ENCODE data around the gene ANO6.
"Not testable (repeated sequence)": the region's sequence is repeated elsewhere in the genome, so short reads cannot be mapped to it uniquely, and the experiment has no call there.

The ANO6 gene

GRCh38 chr12:45242180-45242579, 26.3 kb downstream of the ANO6 start:
- DNase-seq, result no peak

- peak; percentile 10 for DNase-seq
Measured at GRCh38 chr12:45243963-45244362, 28.1 kb downstream of the ANO6 start.

DNA sequence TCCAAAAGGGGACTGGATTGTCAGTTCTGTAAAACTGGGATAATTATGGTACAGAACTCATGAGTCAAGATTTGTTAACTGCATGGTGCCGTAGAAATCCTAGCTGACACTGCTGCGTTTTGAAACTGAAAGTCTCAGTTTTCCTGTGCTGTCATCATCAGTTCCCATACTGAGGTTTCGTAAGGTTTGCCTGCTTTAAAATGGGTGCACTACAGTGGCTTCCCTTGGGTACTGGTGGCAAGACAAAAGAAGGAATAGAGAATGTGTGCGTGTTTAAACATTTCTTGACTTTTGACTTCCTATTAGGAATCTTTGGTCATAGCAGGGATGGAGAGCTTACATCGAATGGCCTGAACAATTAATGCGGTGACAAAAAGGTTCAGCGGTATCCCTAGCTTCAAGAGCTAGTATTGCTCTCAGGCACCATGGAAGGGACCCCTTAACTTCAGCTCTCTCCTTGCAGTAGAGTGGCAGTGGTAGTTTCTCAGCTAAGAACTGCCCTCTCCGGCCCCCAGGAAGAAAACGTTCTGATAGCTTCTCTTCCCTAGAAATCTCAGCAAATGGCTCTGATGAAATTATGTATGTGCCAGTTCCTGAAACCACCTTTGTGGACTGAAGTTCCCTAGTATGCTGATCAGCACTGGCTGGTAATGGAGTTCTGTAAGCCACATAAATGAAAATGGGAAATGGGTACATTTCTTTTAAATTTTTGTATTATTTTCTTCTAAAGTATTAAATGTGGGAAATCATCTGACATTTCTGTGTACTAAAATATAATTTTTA, 28.9 kb downstream of the ANO6 start:
- DNase-seq, result peak; percentile 65

DNA sequence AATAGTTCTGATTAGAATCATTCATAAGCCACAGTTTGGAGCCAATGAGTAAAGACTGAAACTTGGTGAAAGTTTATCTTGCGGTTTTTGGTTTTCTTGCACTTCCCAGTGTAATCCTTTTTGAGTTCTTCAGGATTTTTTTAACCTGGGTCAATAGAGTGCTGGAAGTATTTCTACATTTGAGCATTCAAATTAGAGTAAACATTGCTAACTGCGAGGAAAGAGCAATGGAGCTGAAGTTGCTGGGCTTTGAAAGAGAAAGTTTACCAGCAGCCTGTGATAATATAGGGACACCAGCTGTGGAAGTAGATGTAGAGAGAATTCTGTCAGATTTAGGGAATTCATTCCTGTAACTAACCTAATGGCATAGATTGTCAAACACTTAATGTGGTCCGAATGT, 30.3 kb downstream of the ANO6 start:
- DNase-seq, result no peak

DNA sequence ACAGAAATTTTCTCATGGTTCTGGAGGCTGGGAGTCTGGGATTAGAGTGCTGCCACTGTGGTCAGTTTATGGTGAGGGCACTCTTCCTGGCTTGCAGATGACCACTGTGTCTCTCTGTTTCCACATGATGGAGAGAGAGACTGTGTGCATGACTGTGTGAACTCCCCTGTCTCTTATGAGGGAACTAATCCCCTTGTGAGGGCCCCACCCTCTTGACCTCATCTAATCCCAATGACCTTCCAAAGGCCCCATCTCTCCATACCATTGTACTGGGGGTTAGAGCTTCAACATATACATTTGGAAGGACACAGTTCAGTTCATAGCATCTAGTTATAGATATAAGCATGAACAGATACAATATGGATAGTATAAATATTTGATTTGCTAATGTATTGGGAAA, 31.7 kb downstream of the ANO6 start:
- no peak for DNase-seq

DNA sequence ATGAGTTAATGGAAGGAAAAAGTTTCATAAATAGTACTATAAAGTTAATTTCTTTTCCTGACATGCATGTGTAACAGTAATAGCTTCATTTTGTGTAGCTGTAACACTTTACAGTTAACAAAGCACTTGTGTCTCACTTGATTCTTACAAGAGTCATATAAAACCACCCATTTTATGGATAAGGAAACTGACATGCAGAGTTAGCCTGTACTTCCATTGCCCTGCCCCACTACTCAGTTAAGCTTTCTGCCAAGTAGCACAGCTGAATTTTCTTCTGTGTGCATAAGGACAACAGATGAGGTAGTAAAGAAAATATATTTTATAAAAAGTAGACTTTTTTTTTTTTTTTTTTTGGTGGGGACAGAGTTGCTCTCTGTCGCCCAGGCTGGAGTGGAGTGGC, 32.2 kb downstream of the ANO6 start:
- DNase-seq, result no peak

GRCh38 chr12:45254254-45254653, 38.4 kb downstream of the ANO6 start:
- DNase-seq, result no peak

- DNase-seq, result no peak
Measured at GRCh38 chr12:45256721-45257120, 40.8 kb downstream of the ANO6 start.

DNA sequence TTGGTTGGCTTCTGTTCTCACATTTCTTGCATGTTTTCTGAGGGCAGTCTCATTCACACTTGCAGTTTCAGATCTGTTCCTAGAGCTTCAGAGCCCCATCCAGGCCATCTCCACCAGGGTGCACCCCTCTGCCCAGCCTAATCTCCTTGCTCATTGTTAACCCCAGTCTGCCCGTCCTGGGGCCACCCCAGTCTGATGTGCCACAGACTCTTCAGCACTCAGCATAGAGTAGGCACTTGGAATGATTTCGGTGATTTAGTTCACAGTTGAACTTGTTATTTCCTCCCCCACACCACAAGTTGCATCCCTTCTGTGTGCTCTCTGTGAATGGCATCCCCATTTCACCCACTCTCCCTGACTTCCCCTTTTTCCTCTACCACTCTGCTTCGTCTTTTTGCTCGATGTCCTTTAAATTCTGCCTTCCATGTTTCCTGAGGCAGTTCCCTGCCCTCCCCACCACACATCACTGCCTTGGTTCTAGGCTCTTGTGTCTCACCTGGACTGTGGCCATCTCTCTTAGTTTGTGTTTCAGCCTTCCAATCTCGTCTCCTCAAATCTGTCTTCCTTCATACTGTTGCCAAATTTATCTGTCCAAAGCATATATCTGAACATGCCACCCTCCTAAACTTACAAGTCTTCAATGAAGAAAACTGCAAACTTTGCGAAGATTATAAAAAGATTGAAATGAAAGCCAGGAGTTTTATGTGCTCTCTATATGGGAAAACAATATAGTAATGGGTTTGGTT, 41.5 kb downstream of the ANO6 start:
- DNase-seq, result peak; percentile 7

- no peak for DNase-seq
Measured at GRCh38 chr12:45259675-45260074, 43.8 kb downstream of the ANO6 start.

GRCh38 chr12:45260104-45260815, 44.4 kb downstream of the ANO6 start:
- DNase-seq, result no peak

GRCh38 chr12:45260854-45261253, 45.0 kb downstream of the ANO6 start:
- no peak for DNase-seq

- not testable (repeated sequence) for DNase-seq
Measured at GRCh38 chr12:45262185-45262584, 46.3 kb downstream of the ANO6 start.

GRCh38 chr12:45263587-45263986, 47.7 kb downstream of the ANO6 start:
- DNase-seq, result no peak

DNA sequence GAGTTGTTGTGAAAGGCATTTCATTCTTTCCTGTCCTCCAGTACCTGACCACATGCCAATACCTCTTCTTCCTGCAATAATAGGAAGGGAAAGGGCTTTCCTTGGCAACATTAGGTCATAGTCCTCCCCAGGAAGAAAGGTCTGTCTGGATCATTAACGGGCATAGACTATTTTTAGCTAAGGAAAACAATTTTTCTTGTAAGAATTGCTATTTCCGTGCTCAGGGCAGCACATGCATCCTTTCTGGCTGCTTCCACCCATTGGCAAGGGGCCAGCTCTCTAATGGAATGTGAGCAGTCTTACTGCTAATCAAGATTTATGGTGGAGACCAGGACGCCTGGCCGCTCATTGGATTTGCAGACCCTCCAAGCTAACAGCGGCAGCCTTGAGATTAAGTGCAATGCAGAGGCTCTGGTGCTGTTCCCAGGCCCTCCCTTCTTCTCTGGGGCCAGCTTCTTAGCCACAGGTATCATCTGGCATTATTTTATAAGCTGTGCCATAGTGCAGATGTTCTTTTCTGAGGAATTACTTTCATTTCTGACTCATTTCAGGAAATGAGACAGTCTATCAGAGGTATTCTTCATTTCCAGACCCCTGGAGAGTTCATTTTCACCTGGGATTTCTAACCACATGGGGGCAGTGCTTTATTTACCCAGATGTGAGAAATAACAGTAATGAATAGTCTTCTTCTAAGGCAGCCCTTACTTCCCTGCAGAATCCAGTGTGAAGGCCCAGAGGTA, 52.9 kb downstream of the ANO6 start:
- peak; percentile 15 for DNase-seq

GRCh38 chr12:45269412-45269751, 53.5 kb downstream of the ANO6 start:
- DNase-seq, result no peak

DNA sequence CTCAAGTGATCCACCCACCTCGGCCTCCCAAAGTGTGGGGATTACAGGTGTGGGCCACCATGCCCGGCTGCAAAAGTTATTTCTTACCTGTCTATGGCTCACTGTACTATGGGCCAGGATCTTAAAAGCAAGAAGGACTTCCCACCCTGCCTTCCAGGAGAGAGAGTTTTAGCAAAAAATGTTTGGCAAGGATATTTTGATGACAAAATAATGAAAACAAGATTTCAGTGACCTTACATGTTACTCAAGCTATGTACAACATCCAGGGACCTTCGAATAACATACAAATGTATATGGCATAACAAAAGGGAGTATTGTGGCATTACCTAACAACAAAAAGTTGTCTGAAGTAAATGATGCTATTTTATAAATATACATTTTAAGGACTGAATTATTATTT, 55.1 kb downstream of the ANO6 start:
- no peak for DNase-seq

GRCh38 chr12:45273717-45274271, 57.9 kb downstream of the ANO6 start:
- no peak for DNase-seq

GRCh38 chr12:45276154-45276755, 60.4 kb downstream of the ANO6 start:
- DNase-seq, result no peak

DNA sequence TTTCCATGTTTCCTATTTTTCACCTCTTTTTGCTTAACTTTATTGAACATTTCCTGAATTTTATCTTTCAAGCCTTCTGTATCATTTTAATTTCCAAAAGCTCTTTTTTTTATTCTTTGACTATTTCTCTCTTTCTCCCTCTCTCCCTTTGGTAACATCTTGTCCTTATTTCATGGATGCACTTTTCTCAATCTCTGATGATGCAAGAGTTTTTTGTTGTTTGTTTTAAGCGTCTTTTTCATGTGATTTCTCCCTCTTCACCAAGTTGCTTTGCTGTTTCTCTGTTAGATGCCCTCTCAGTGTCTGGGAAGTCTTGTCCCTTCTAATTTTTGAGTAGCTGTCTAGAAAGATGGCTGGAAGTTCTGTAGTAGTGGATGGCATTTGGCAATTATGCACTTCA, 62.6 kb downstream of the ANO6 start:
- no peak for DNase-seq

DNA sequence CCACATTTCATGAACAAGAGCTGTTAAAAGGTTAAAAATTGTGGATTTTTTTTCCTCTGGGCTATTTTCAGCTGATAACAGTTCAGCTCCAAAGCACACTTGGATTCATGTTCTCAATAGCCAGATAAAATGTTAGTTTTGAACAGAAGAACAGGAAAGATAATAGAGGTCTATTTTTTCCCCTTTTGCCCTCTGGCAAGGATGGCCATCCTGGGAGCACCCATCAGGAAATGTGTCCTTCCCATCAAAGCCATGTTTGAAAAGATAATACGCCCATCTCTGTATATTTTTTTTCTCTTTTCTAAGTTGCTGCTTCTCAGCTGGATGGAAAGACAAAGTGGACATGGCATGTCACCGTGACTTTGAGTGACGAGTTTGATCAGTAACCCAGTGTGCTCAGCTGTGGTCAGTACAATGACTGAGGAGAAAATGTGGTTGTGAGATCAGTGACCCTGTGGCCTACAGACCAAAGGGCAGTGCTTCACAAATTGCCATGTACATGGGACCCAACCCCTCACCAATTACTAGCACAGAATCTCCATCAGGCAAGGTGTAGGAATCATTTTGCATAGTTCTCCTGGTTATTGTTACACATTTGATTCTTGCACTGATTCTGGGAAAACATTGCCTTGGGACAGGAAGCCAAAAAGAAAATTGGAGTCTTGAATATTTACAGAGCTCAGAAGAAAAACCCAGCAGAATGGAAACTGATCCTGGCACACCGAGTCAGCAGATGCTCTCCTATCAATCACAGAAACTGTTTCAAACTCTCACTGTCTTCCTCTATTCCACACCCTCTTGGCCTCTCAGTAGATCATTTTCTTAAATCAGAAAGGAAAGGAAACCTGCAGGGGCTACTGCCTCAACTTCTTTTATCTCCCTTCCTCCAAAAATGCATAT, 64.3 kb downstream of the ANO6 start:
- no peak for DNase-seq
